ENCODE results near the gene MMP23B.
"Not testable (repeated sequence)": the region's sequence is repeated elsewhere in the genome, so short reads cannot be mapped to it uniquely, and the experiment has no call there.

The MMP23B gene

DNA sequence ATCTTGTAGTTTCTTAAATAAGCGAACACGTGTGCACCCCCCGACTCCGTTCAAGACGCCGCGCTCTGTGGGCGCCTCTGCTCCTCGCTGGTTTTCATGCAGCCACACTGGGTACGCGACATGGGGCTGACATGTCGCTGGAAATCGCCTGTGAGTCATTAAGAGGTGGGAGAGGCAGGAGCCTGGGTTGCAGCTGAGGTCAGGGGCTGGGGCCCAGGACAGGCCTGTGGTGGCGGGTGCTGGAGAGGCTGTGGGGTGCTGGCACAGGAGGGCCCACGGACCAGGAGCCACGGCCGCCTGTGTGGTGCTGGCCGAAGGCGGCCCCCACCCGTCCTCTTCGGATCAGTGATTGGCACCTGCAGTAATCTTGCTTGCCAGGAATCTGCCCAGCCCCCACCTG, 42.8 kb downstream of the MMP23B start:
- H3K4me3 ChIP-seq (ENCODE audit: low read depth, low read length); H2AFZ ChIP-seq (ENCODE audit: low read length, unreplicated experiment); H3K36me3 ChIP-seq (ENCODE audit: insufficient read depth, low read length); H3K27me3 ChIP-seq (ENCODE audit: insufficient read depth, low read length); H3K4me1 ChIP-seq (ENCODE audit: control insufficient read depth, insufficient read depth, low read length, unreplicated experiment); H3K27ac ChIP-seq (ENCODE audit: low read depth, low read length): not testable (repeated sequence)
- peaks cover 14% of the 10 kb centered on the region for H3K79me2 ChIP-seq (ENCODE audit: control insufficient read depth, insufficient read depth, low read length, unreplicated experiment)

DNA sequence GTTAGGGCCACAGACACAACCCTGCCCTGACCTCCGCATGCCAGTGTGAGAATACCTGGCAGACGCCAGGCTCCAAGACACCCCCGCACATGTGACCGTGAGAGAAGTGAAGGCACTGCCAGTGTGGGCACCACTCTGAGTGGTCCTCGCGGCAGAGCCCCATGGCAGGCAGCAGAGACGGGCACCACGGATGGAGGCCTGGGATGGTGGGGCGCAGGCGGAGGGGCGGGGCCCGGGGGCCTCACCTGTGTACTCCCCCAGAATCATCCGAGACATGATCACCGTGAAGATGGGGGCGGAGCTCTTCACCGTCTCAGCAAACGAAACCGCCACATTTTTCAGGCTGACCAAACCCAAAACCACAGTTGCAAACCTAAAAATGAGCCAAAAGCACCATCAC, 43.2 kb downstream of the MMP23B start:
- not testable (repeated sequence) for H3K36me3 ChIP-seq (ENCODE audit: insufficient read depth, low read length); H3K27ac ChIP-seq (ENCODE audit: low read depth, low read length); H3K4me1 ChIP-seq (ENCODE audit: control insufficient read depth, insufficient read depth, low read length, unreplicated experiment); H3K4me3 ChIP-seq (ENCODE audit: low read depth, low read length); H2AFZ ChIP-seq (ENCODE audit: low read length, unreplicated experiment); H3K27me3 ChIP-seq (ENCODE audit: insufficient read depth, low read length)
- H3K79me2 ChIP-seq (ENCODE audit: control insufficient read depth, insufficient read depth, low read length, unreplicated experiment), result peaks cover 14% of the 10 kb centered on the region

DNA sequence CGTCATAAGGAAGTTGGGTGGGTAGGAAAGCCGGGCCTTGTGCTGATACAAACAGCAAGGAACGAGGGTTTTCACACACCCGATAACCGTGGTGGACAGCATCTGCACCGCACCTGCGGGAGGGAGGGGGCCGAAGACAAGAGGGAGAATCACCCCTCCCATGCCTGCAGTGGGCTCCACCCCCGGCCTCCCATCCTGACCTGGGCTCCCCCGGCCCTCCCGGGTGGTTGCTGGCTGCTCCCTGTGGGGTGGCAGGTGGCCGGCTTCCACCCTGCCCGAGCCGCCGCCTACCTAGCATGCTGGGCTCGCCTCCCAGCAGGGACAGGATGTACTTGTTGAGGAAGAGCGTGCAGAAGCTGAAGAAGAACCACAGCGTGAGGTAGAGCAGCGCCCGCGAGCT, 44.1 kb downstream of the MMP23B start:
- H3K4me1 ChIP-seq (ENCODE audit: control insufficient read depth, insufficient read depth, low read length, unreplicated experiment); H3K36me3 ChIP-seq (ENCODE audit: insufficient read depth, low read length); H2AFZ ChIP-seq (ENCODE audit: low read length, unreplicated experiment); H3K4me3 ChIP-seq (ENCODE audit: low read depth, low read length); H3K27me3 ChIP-seq (ENCODE audit: insufficient read depth, low read length); H3K27ac ChIP-seq (ENCODE audit: low read depth, low read length): not testable (repeated sequence)
- H3K79me2 ChIP-seq (ENCODE audit: control insufficient read depth, insufficient read depth, low read length, unreplicated experiment), result peaks cover 14% of the 10 kb centered on the region

DNA sequence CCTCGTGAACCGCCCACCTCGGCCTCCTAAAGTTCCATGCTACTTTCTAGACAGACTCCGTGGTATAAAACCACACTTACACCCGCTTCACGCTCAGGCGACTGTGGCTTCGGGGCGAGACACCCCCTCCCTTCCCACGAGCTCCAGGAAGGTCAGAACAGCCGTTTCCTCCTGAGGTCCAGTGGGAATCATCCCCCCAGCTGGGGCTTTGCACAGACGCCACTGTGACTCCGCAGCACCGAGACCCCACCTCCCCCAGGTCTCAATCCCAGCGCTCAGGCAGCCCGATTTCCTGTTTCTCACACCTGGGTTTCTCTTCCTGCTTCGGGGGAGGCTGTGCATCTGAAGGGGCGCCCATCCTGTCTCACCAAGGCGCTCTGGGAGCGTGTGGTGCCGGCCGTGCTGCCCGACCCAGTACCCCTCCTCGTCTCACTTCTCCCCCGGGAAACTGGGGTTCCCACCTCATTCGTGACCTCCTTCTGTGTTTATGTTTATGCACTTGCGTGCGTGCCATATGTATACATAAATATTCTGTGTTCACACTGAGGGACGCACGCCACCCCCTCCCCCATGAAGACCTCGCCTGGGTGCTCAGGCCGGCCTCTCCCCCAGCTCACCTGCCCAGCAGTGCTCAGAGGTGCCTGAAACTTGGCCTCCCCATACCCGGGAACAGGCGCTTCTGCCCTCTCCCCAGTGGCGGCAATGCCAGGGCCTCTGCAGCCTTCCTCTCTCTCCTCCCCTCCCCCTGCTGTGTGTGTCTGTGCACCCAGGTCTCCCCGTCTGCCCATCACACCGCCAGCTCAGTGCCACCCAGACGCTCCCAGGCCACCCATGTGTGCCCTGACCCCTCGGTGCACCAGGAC, 46.0 kb downstream of the MMP23B start:
- no peak overlapping the region for H2AFZ ChIP-seq (ENCODE audit: low read length, unreplicated experiment)
- no peaks in the 10 kb centered on the region for H3K36me3 ChIP-seq (ENCODE audit: insufficient read depth, low read length)
- H3K4me3 ChIP-seq (ENCODE audit: low read depth, low read length), result no peak overlapping the region
- H3K27ac ChIP-seq (ENCODE audit: low read depth, low read length), result no peak overlapping the region
- H3K79me2 ChIP-seq (ENCODE audit: control insufficient read depth, insufficient read depth, low read length, unreplicated experiment), result peaks cover 24% of the 10 kb centered on the region
- no peaks in the 10 kb centered on the region for H3K4me1 ChIP-seq (ENCODE audit: control insufficient read depth, insufficient read depth, low read length, unreplicated experiment)
- no peaks in the 10 kb centered on the region for H3K27me3 ChIP-seq (ENCODE audit: insufficient read depth, low read length)

DNA sequence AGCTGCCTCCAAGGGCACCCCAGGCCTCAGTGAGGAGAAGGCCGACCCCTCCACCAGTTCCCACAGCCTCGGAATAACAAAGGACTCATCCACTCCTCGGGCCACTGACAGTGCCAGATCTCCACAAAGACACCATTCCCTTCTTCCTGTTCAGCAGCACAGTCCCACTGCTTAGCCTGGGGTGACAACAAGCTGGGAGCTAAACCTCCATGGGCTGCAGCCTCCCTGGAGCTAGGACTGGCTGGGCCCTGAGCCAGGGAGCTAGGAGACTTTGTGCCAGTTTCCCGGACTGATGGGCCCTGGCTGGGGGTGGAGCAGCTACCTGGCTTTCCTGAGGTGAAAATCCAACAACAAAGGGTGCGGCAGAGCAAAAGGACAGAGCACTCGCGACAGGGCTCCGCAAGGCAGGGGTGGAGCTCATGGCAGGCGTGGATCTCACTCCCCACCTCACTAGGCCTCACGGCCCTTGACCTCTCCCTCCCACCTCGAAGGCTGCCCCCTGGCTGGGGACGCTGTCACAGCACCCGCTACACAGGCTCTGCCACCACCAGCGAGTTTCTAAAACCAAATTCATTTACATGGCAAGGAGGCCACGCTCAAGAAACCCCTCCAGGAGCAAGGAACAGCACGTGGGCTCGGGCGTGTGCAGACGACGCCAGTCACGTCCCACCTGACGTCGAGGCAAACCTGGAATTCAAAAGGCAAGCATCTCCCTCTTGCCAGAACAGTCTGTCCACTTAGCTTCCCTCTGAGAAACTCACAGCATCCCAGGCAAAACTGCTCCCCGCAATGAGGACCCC, 46.8 kb downstream of the MMP23B start:
- H2AFZ ChIP-seq (ENCODE audit: low read length, unreplicated experiment), result no peak overlapping the region
- no peaks in the 10 kb centered on the region for H3K27me3 ChIP-seq (ENCODE audit: insufficient read depth, low read length)
- no peaks in the 10 kb centered on the region for H3K36me3 ChIP-seq (ENCODE audit: insufficient read depth, low read length)
- no peak overlapping the region for H3K4me3 ChIP-seq (ENCODE audit: low read depth, low read length)
- H3K27ac ChIP-seq (ENCODE audit: low read depth, low read length), result no peak overlapping the region
- peaks cover 30% of the 10 kb centered on the region for H3K79me2 ChIP-seq (ENCODE audit: control insufficient read depth, insufficient read depth, low read length, unreplicated experiment)
- H3K4me1 ChIP-seq (ENCODE audit: control insufficient read depth, insufficient read depth, low read length, unreplicated experiment), result no peaks in the 10 kb centered on the region

DNA sequence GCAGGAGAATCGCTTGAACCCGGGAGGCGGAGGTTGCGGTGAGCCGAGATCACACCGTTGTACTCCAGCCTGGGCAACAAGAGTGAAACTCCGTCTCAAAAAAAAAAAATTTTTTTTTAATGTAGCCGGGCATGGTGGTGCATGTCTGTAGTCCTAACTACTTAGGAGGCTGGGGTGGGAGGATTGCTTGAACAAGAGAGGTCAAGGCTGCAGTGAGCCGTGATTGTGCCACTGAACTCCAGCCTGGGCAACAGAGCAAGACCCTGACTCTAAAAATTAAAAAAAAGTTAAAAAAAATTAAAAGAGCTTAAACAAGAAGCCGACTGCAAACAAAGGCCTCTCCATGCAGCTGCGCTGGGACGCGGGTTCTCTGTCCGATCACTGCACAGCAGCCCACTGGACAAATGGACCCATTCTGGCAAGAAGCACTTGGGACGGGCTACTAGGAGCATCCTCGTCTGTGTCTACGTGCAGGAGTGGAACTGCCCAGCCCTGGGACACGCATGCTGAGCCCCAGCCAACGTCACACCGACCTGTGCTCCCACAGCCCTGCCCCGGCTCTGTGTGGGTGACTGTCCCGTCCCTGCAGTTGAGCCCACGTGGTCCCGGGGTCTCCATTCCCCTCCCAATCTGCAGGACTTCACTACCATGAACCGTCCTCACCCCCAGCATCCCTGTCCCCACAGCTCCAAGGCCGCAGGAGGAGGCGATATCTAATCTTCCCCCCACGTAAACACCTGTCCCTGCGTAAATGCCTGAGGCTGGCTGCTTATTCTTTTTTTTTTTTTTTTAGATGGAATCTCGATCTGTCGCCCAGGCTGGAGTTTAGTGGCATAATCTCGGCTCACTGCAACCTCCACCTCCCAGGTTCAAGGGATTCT, 48.3 kb downstream of the MMP23B start:
- Histone ChIP-seq H2AFZ (ENCODE audit: low read length, unreplicated experiment) (no peak overlapping the region), H3K27me3 (ENCODE audit: insufficient read depth, low read length) (no peaks in the 10 kb centered on the region), H3K4me3 (ENCODE audit: low read depth, low read length) (no peak overlapping the region), H3K27ac (ENCODE audit: low read depth, low read length) (no peak overlapping the region), H3K79me2 (ENCODE audit: control insufficient read depth, insufficient read depth, low read length, unreplicated experiment) (peaks cover 36% of the 10 kb centered on the region), H3K4me1 (ENCODE audit: control insufficient read depth, insufficient read depth, low read length, unreplicated experiment) (no peaks in the 10 kb centered on the region), H3K36me3 (ENCODE audit: insufficient read depth, low read length) (no peaks in the 10 kb centered on the region)

DNA sequence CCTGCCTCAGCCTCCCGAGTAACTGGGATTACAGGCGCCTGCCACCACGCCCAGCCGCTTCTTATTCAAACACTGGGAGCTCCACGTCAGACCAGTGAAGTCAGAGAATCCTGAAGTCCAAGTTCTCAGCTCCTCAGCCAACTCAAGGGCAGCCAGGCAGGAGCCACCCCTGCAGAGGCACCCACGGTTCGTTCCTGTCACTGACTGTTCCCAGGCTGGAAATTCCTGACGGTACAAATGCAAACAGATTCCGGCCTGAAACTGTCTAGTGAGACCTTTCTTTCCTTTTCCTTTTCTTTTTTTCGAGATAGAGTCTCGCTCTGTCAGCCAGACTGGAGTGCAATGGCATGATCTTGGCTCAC, 48.9 kb downstream of the MMP23B start:
- H3K36me3 ChIP-seq (ENCODE audit: insufficient read depth, low read length), result no peaks in the 10 kb centered on the region
- no peak overlapping the region for H2AFZ ChIP-seq (ENCODE audit: low read length, unreplicated experiment)
- no peak overlapping the region for H3K27ac ChIP-seq (ENCODE audit: low read depth, low read length)
- H3K27me3 ChIP-seq (ENCODE audit: insufficient read depth, low read length), result no peaks in the 10 kb centered on the region
- H3K79me2 ChIP-seq (ENCODE audit: control insufficient read depth, insufficient read depth, low read length, unreplicated experiment), result peaks cover 42% of the 10 kb centered on the region
- H3K4me3 ChIP-seq (ENCODE audit: low read depth, low read length), result no peak overlapping the region
- H3K4me1 ChIP-seq (ENCODE audit: control insufficient read depth, insufficient read depth, low read length, unreplicated experiment), result peaks cover 3% of the 10 kb centered on the region

DNA sequence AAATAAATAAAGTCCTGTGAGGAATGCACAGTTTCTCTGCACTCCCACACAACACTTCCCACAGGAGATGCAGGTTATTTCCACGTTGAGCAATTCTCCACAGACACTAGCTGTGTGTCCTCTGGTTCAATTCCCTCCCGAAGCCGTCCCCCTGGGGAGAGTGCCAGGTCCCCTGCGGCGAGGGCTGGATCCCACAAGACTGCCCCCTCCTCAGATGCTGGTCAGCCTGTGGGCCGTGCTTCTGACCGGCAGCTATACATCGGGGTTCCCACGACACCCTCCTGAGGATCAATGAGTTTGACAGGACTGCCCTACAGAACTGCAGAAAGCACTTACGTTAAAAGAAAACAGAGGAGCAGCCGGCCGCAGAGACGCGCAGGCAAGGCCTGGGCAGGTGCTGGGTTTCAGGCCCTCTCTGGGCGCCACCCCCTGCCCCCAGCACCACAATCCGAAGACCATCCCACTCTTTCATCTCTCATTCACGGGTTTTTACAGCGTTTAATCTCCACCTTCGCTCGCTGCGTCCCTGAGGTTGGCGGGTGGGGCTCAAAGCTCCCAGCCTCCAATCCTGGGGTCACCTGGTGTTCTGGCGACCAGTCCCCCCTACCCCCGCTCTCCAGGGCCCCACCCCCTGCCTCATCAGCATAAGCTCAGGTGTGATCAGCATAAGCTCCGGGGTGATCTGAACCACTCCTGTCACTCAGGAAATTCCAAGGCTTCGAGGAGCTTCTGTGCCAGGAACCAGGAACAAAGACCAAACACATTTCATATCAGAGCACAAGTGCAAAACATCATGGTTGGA, 51.3 kb downstream of the MMP23B start:
- Histone ChIP-seq H3K4me1 (ENCODE audit: control insufficient read depth, insufficient read depth, low read length, unreplicated experiment) (peaks cover 8% of the 10 kb centered on the region), H2AFZ (ENCODE audit: low read length, unreplicated experiment) (no peak overlapping the region), H3K36me3 (ENCODE audit: insufficient read depth, low read length) (no peaks in the 10 kb centered on the region; the same call in 1 of the 2 replicates), H3K4me3 (ENCODE audit: low read depth, low read length) (no peak overlapping the region), H3K27me3 (ENCODE audit: insufficient read depth, low read length) (no peaks in the 10 kb centered on the region), H3K27ac (ENCODE audit: low read depth, low read length) (no peak overlapping the region), H3K79me2 (ENCODE audit: control insufficient read depth, insufficient read depth, low read length, unreplicated experiment) (peaks cover 46% of the 10 kb centered on the region)

Data from ACC112 (cell line).